Nephron (organoid): ENCODE measurements around the gene DNHD1.

ENCODE experiments used
- H3K27ac Mint-ChIP-seq, 3 experiments: 2 replicates each; pipeline ENCODE4 v1.8.0; 2020; ENCODE audit warnings: mixed read lengths in 3 of 3, mild to moderate bottlenecking in 2 of 3, moderate library complexity in 1 of 3
- H3K27me3 Mint-ChIP-seq: 2 replicates; pipeline ENCODE4 v1.8.0; 2021; ENCODE audit warnings: low read depth, mild to moderate bottlenecking, moderate library complexity, mixed read lengths
- H3K36me3 Mint-ChIP-seq: 2 replicates; pipeline ENCODE4 v1.8.0; 2020; ENCODE audit warnings: low read depth, mixed read lengths
- H3K4me1 Mint-ChIP-seq: 2 replicates; pipeline ENCODE4 v1.8.0; 2020; ENCODE audit warnings: mixed read lengths
- H3K4me3 Mint-ChIP-seq, 3 experiments: 2 replicates each; pipeline ENCODE4 v1.8.0; 2020; ENCODE audit warnings: mild to moderate bottlenecking in 3 of 3, mixed read lengths in 3 of 3, moderate library complexity in 2 of 3
- H3K9me3 Mint-ChIP-seq: 2 replicates; pipeline ENCODE4 v1.8.0; 2020; ENCODE audit warnings: mixed read lengths
- CTCF ChIP-seq, 3 experiments: fragments of 200-600 bp; sonication (generic); IDR thresholded peaks; one replicate each; pipeline ENCODE4 v1.5.0; 2021; ENCODE audit warnings: antibody characterized with exemption in 3 of 3; ENCODE audit not compliant: unreplicated experiment in 3 of 3

Gene DNHD1

GRCh38 chr11:6475936-6476335 lies 21.1 kb upstream of the DNHD1 start:
- Mint-ChIP-seq H3K9me3 (no peaks in the 10 kb centered on the region), H3K4me1 (peaks cover 44% of the 10 kb centered on the region), H3K36me3 (peaks cover 23% of the 10 kb centered on the region), H3K4me3 (peak overlapping the region; percentile 13 to 65 (median 45)), H3K27ac (peak overlapping the region in 2 of 3 experiments; percentile 8 to 57), H3K27me3 (no peaks in the 10 kb centered on the region)
- TF ChIP-seq CTCF (IDR thresholded peaks at IDR 0.05; ENCODE audit: unreplicated experiment in 3 of 3), result no peak

GRCh38 chr11:6476571-6476970 lies 20.5 kb upstream of the DNHD1 start:
- Mint-ChIP-seq H3K9me3 (no peaks in the 10 kb centered on the region), H3K36me3 (peaks cover 27% of the 10 kb centered on the region), H3K27ac (peak overlapping the region in 1 of 3 experiments; percentile 14), H3K27me3 (no peaks in the 10 kb centered on the region), H3K4me1 (peaks cover 47% of the 10 kb centered on the region), H3K4me3 (peak overlapping the region; percentile 42 to 79 (median 46))
- no peak for TF ChIP-seq CTCF (IDR thresholded peaks at IDR 0.05; ENCODE audit: unreplicated experiment in 3 of 3)

GRCh38 chr11:6480299-6480914 lies 16.7 kb upstream of the DNHD1 start:
- no peak for TF ChIP-seq CTCF (IDR thresholded peaks at IDR 0.05; ENCODE audit: unreplicated experiment in 3 of 3)
- Mint-ChIP-seq H3K9me3 (no peaks in the 10 kb centered on the region), H3K36me3 (peaks cover 39% of the 10 kb centered on the region), H3K27me3 (no peaks in the 10 kb centered on the region), H3K4me3 (peak overlapping the region; percentile 98 to 100 (median 98)), H3K27ac (peak overlapping the region; percentile 95 to 99 (median 99)), H3K4me1 (peaks cover 39% of the 10 kb centered on the region)

- no peak for TF ChIP-seq CTCF (IDR thresholded peaks at IDR 0.05; ENCODE audit: unreplicated experiment in 3 of 3)
- peaks cover 39% of the 10 kb centered on the region for H3K36me3 Mint-ChIP-seq
- H3K27ac Mint-ChIP-seq, result peak within 1 kb of the TSS; percentile 95 to 99 (median 99)
Measured at GRCh38 chr11:6481012-6481923, 15.8 kb upstream of the DNHD1 start, which contains the start of the genes ARFIP2 and TIMM10B. TSS of gene ARFIP2 (minus strand) at chr11:6481331. CDS start at chr11:6480421, 910 bp downstream. TSS of gene TIMM10B (plus strand) at chr11:6481501. CDS start at chr11:6481517, 16 bp downstream.

GRCh38 chr11:6481924-6482275 lies 15.2 kb upstream of the DNHD1 start:
- Mint-ChIP-seq H3K9me3 (no peaks in the 10 kb centered on the region), H3K4me3 (peak overlapping the region; percentile 98 to 100 (median 98)), H3K27me3 (no peaks in the 10 kb centered on the region), H3K27ac (peak overlapping the region in 2 of 3 experiments; percentile 99), H3K4me1 (peaks cover 38% of the 10 kb centered on the region), H3K36me3 (peaks cover 35% of the 10 kb centered on the region)
- no peak for TF ChIP-seq CTCF (IDR thresholded peaks at IDR 0.05; ENCODE audit: unreplicated experiment in 3 of 3)

More at GRCh38 chr11:6481012-6481923, 15.8 kb upstream of the DNHD1 start, which contains the start of the genes ARFIP2 and TIMM10B:
- Mint-ChIP-seq H3K9me3 (no peaks in the 10 kb centered on the region), H3K4me1 (peaks cover 38% of the 10 kb centered on the region), H3K4me3 (peak within 1 kb of the TSS; percentile 98 to 100 (median 98)), H3K27me3 (no peaks in the 10 kb centered on the region)
